Epithelial cell of esophagus (primary cell): ENCODE measurements around the gene MACROD2.
"Not testable (repeated sequence)": the region's sequence is repeated elsewhere in the genome, so short reads cannot be mapped to it uniquely, and the experiment has no call there.

ENCODE experiments used
- DNase-seq: peaks from one replicate; pipeline ENCODE4 v3.0.0; 2010; ENCODE audit warnings: low read depth
- H3K4me3 ChIP-seq: 2 replicates; pipeline ENCODE4 v1.5.1; 2011; ENCODE audit warnings: mild to moderate bottlenecking, low read length, control low read depth
- TF ChIP-seq, protein P1 (sequence below): IDR thresholded peaks from 2 replicates; pipeline ENCODE4 v1.5.1; 2011; ENCODE audit warnings: low read depth, mild to moderate bottlenecking, low read length, control low read depth, inconsistent platforms; ENCODE audit not compliant: insufficient read depth; ENCODE audit errors: missing control alignments

Gene MACROD2

DNA sequence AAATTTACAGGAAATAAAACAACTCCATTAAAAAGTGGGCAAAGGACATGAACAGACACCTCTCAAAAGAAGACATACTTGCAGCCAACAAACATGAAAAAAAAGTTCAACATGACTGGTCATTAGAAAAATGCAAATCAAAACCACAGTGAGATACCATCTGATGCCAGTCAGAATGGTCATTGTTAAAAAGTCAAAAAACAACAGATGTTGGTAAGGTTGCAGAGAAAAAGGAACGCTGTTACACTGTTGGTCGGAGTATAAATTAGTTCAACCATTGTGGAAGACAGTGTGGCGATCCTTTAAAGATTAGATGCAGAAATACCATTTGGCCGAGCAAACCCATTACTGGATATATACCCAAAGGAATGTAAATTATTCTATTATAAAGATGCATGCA, 1200.1 kb downstream of the MACROD2 start:
- TF ChIP-seq, protein P1, sequence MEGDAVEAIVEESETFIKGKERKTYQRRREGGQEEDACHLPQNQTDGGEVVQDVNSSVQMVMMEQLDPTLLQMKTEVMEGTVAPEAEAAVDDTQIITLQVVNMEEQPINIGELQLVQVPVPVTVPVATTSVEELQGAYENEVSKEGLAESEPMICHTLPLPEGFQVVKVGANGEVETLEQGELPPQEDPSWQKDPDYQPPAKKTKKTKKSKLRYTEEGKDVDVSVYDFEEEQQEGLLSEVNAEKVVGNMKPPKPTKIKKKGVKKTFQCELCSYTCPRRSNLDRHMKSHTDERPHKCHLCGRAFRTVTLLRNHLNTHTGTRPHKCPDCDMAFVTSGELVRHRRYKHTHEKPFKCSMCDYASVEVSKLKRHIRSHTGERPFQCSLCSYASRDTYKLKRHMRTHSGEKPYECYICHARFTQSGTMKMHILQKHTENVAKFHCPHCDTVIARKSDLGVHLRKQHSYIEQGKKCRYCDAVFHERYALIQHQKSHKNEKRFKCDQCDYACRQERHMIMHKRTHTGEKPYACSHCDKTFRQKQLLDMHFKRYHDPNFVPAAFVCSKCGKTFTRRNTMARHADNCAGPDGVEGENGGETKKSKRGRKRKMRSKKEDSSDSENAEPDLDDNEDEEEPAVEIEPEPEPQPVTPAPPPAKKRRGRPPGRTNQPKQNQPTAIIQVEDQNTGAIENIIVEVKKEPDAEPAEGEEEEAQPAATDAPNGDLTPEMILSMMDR = no peak

DNA sequence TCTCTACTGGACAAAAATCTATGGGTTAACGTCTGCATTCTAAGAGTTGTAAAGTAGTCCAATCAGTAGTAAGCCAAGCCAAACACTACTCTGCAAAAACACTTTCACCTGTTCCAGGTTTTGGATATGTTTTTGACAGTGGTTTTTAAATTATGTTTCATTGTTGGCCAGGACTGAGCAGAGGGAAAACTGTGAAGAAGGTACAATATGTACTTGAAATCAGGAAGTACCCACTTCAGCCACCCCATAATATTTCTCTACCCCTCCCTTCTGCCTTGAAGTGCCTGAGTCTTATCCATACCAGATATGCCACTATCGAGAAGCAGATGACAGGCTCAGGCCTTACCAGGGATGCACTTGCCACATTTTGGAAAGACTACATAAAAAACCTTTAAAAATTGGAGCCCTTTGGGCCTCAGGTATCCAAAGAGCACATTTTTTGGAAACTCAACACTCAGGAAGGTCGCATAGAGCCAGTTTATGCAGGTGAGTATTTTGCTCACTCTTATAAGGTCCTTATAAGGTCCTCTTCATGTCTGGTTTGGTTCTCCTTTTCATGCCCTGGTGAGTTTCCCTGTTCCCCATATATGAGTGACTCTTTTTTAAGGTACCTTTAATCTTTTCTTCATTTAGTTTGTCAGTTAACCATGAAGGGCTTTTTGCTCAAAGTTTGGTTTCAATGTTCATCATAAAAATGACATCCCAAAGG, 1201.4 kb downstream of the MACROD2 start:
- DNase-seq = no peak
- TF ChIP-seq, protein P1 = no peak
- H3K4me3 ChIP-seq = no peak overlapping the region

More for the DNA sequence above, 1200.1 kb downstream of the MACROD2 start:
- H3K4me3 ChIP-seq = no peak overlapping the region
- no peak for DNase-seq

DNA sequence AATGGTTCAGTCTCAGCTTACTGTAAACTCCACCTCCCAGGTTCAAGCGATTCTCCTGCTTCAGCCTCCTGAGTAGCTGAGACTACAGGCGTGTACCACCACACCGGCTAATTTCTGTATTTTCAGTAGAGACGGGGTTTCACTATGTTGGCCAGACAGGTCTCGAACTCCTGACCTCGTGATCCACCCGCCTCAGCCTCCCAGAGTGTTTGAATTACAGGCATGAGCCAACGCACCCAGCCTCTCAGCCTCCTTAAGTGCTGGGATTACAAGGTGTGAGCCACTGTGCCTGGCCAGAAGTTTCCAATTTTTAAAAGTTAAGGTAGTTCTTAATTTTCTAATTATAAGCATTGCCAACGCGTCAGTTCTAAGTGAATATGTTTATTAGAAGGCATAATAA, 1202.7 kb downstream of the MACROD2 start:
- not testable (repeated sequence) for H3K4me3 ChIP-seq, DNase-seq

DNA sequence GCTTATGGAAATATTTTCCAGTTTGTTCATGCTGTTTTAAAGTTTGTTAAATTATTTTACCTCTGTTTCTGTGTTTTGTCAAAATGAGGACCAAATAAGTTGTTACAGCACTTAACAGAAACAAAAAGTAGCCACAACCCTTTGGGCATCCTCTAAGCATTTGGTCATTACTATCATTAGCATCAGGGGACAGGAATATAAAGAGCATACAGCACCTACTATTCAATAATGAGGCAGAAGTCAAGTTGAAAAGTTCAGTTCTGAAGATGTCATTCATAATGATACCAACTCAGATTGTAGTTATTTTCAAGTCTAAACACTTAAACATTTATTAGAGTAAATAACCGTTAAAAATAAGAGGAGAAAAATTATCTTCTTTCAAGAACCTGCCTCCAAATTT, 1204.4 kb downstream of the MACROD2 start:
- H3K4me3 ChIP-seq = no peak overlapping the region
- TF ChIP-seq, protein P1 = no peak

DNA sequence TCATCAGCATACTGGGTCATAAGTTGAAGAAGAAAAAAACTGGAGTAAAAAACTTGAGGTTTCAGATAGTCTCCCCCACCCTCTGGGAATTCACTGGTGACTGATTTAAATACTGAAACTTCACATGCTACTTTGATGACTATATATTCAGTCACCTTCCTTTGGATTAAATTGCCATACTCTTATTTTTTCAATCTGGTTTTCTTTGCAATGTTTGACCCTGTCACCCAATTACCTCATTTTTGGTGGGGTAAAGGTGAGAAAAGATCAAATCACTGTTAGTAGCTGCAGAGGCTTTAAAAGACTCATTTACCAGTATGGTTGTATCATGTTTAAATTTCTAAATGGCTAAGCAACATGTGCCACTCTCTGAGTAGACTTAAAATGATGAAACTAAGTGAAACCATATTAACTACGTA, 1204.8 kb downstream of the MACROD2 start:
- peak; percentile 33 for DNase-seq
- H3K4me3 ChIP-seq = no peak overlapping the region
- TF ChIP-seq, protein P1 = no peak

More for the DNA sequence above, 1204.4 kb downstream of the MACROD2 start:
- no peak for DNase-seq

DNA sequence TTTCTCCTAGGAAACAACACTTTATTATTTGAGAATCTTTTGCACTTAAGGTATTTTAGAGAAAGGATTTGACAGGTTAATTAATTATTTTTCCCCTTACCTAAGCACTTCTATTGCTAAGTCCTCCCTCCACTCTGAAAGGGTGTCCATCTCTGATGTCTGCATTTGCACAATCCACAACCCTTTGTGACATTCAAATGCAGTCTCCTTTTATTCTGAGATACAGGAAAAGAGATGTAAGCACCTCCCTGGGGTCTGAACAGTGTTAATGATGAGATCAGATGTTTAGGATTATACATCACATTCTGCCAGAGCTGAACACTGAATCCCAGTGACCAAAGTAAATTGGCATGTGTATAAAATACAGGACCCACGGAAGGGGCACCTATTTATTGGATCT, 1206.3 kb downstream of the MACROD2 start:
- DNase-seq = no peak
- no peak overlapping the region for H3K4me3 ChIP-seq
- TF ChIP-seq, protein P1 = no peak

DNA sequence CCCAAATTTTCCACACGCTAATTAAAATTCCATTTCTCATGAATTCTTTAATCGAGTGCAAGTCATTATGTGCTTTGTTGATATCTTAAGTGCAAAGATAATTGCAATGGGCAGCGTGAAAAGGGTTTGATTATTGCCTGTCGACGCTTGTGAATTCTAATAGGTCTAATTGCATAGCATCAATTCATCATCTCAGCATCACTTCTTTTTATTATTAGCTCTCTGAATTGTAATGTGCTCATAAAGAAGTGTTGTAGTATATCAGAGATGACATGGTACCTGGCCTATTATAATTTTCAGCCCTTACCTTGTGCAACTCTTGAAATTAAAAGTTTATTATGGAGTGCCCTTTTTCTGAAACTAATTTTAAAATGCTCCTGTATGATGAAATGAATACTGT, 1208.9 kb downstream of the MACROD2 start:
- TF ChIP-seq, protein P1 = no peak
- DNase-seq = no peak
- no peak overlapping the region for H3K4me3 ChIP-seq
